Uterus (tissue), 4 donors: ENCODE measurements around the gene RNFT2. TPM values are rescaled to one million over a fixed set of nuclear protein-coding genes. Genes with fewer than 3 reads are reported as not detected.
A peak's percentile ranks its signal among the peaks of the same experiment; 100 is the strongest.

Experiments
- DNase-seq, 2 donors: peaks; one replicate each; pipeline ENCODE4 v3.0.0-alpha.2; 2019 to 2020
- H3K27ac ChIP-seq, 2 donors: fragments of 200-600 bp; sonication (generic); 1 replicate in 1 of 2; 2 replicates in 1 of 2; pipeline ENCODE4 v1.5.1; 2016 to 2018
- H3K27me3 ChIP-seq, 2 donors: fragments of 200-600 bp; sonication (generic); one replicate each; pipeline ENCODE4 v1.5.1; 2018 to 2019; ENCODE audit warnings: control low read depth in 1 of 2
- H3K36me3 ChIP-seq, 2 donors: fragments of 200-600 bp; sonication (generic); one replicate each; pipeline ENCODE4 v1.5.1; 2019; ENCODE audit warnings: control low read depth in 1 of 2
- H3K4me1 ChIP-seq, 2 donors: fragments of 200-600 bp; sonication (generic); one replicate each; pipeline ENCODE4 v1.5.1; 2018 to 2019; ENCODE audit warnings: control low read depth in 1 of 2
- H3K4me3 ChIP-seq, 2 donors: fragments of 200-600 bp; sonication (generic); 1 replicate in 1 of 2; 2 replicates in 1 of 2; pipeline ENCODE4 v1.5.1; 2018 to 2019; ENCODE audit warnings: mild to moderate bottlenecking in 1 of 2
- H3K9me3 ChIP-seq, 2 donors: fragments of 200-600 bp; sonication (generic); one replicate each; pipeline ENCODE4 v1.5.1; 2019; ENCODE audit warnings: control low read depth in 1 of 2
- CTCF ChIP-seq, 4 experiments: fragments of 200-600 bp in 2 of 4; fragments of 450-650 bp in 2 of 4; sonication (generic) in 2 of 4; IDR thresholded peaks; one replicate each; pipeline ENCODE4 v1.5.1; 2016 to 2019; ENCODE audit warnings: antibody characterized with exemption in 4 of 4, mild to moderate bottlenecking in 2 of 4, moderate library complexity in 1 of 4
- POLR2A ChIP-seq, 2 donors: fragments of 450-650 bp; IDR thresholded peaks; one replicate each; pipeline ENCODE4 v1.6.1; 2016; ENCODE audit warnings: antibody characterized with exemption in 2 of 2, mild to moderate bottlenecking in 1 of 2, moderate library complexity in 1 of 2
- intact Hi-C: fragments of 100-400 bp; cut with DNase I; formaldehyde crosslinking; loops from one replicate; pipeline ENCODE4 v1.15.1; 2023; ENCODE audit warnings: low total_unique reads
- total RNA-seq, 4 donors: library from RNA; depleted of rRNA in 3 of 4; stranded (reverse); fragments of >200 nt in 3 of 4; gene quantifications; one replicate each; pipeline versions ENCODE4 v1.1.0 to v1.2.4, GENCODE V29; 2014 to 2023
- donor health status: DM: yes; HTN: yes; CAD: no.

The RNFT2 gene
- total RNA-seq, 4 donors from 2014 or later, result 1.4 to 4.7 TPM; not detected in 2

- Histone ChIP-seq H3K27me3 (peaks cover 14 to 35% of the 10 kb centered on the region in 2 donors), H3K9me3 (no peaks in the 10 kb centered on the region), H3K27ac (no peak overlapping the region), H3K36me3 (no peaks in the 10 kb centered on the region), H3K4me3 (no peak overlapping the region), H3K4me1 (peaks cover 0 to 26% of the 10 kb centered on the region in 2 donors)
- no peak for DNase-seq
- intact Hi-C loops, result no loop called here
- no peak for TF ChIP-seq POLR2A (IDR thresholded peaks at IDR 0.05)
- no peak for TF ChIP-seq CTCF (IDR thresholded peaks at IDR 0.05)
These were observed 142.2 kb downstream of the RNFT2 start for GRCh38 chr12:116880213-116880816.

GRCh38 chr12:116880817-116881324, 142.8 kb downstream of the RNFT2 start:
- TF ChIP-seq POLR2A (IDR thresholded peaks at IDR 0.05) (peak in 1 of 2 donors; percentile 15), CTCF (IDR thresholded peaks at IDR 0.05) (peak in 1 of 4 experiments; percentile 13)
- Histone ChIP-seq H3K4me3 (no peak overlapping the region), H3K4me1 (peaks cover 0 to 26% of the 10 kb centered on the region in 2 donors), H3K27ac (no peak overlapping the region), H3K9me3 (no peaks in the 10 kb centered on the region), H3K27me3 (peaks cover 14 to 35% of the 10 kb centered on the region in 2 donors), H3K36me3 (no peaks in the 10 kb centered on the region)
- intact Hi-C loops, result no loop called here
- DNase-seq, result no peak

GRCh38 chr12:116881325-116881876, 143.3 kb downstream of the RNFT2 start, which contains the start of gene HRK:
HRK (minus strand) TSS chr12:116881441; CDS start chr12:116881307, 134 bp downstream.
- no peak for DNase-seq
- H3K27ac ChIP-seq, result no peak within 1 kb of the TSS
- intact Hi-C loops, result no loop called here
- H3K9me3 ChIP-seq, result no peaks in the 10 kb centered on the region
- TF ChIP-seq CTCF (IDR thresholded peaks at IDR 0.05) (no peak), POLR2A (IDR thresholded peaks at IDR 0.05) (no peak)
- no peak within 1 kb of the TSS for H3K4me3 ChIP-seq
- H3K27me3 ChIP-seq, result peaks cover 14 to 31% of the 10 kb centered on the region in 2 donors
- H3K36me3 ChIP-seq, result no peaks in the 10 kb centered on the region
- H3K4me1 ChIP-seq, result peaks cover 0 to 26% of the 10 kb centered on the region in 2 donors

GRCh38 chr12:116881877-116882507, 143.9 kb downstream of the RNFT2 start:
- Histone ChIP-seq H3K36me3 (no peaks in the 10 kb centered on the region), H3K9me3 (no peaks in the 10 kb centered on the region), H3K27me3 (peaks cover 14 to 28% of the 10 kb centered on the region in 2 donors), H3K4me3 (no peak overlapping the region), H3K4me1 (peaks cover 0 to 26% of the 10 kb centered on the region in 2 donors), H3K27ac (no peak overlapping the region)
- no peak for DNase-seq
- TF ChIP-seq POLR2A (IDR thresholded peaks at IDR 0.05) (no peak), CTCF (IDR thresholded peaks at IDR 0.05) (no peak)
- intact Hi-C loops, result no loop called here

- intact Hi-C loops, result no loop called here
These were observed 144.6 kb downstream of the RNFT2 start for GRCh38 chr12:116882742-116883141.

More at GRCh38 chr12:116882742-116883141, 144.6 kb downstream of the RNFT2 start:
- Histone ChIP-seq H3K4me1 (peaks cover 0 to 26% of the 10 kb centered on the region in 2 donors), H3K36me3 (no peaks in the 10 kb centered on the region), H3K27ac (no peak overlapping the region), H3K4me3 (no peak overlapping the region), H3K27me3 (peaks cover 11 to 23% of the 10 kb centered on the region in 2 donors), H3K9me3 (no peaks in the 10 kb centered on the region)
- TF ChIP-seq POLR2A (IDR thresholded peaks at IDR 0.05) (no peak), CTCF (IDR thresholded peaks at IDR 0.05) (peak in 3 of 4 experiments; percentile 9 to 26 (median 12))
- DNase-seq, result no peak
